NCI-H146 treated with DMSO at 0.1 percent for 48 hours (cell line): Measurements from ENCODE around the gene TRIM65.
A peak's percentile ranks its signal among the peaks of the same experiment; 100 is the strongest.
"Not testable (repeated sequence)": the region's sequence is repeated elsewhere in the genome, so short reads cannot be mapped to it uniquely, and the experiment has no call there.

Experiments used
- DNase-seq: peaks from one replicate; lab custom pipeline; 2025; ENCODE audit not compliant: unreplicated experiment; lab: John Stamatoyannopoulos, UW

Gene TRIM65

DNA sequence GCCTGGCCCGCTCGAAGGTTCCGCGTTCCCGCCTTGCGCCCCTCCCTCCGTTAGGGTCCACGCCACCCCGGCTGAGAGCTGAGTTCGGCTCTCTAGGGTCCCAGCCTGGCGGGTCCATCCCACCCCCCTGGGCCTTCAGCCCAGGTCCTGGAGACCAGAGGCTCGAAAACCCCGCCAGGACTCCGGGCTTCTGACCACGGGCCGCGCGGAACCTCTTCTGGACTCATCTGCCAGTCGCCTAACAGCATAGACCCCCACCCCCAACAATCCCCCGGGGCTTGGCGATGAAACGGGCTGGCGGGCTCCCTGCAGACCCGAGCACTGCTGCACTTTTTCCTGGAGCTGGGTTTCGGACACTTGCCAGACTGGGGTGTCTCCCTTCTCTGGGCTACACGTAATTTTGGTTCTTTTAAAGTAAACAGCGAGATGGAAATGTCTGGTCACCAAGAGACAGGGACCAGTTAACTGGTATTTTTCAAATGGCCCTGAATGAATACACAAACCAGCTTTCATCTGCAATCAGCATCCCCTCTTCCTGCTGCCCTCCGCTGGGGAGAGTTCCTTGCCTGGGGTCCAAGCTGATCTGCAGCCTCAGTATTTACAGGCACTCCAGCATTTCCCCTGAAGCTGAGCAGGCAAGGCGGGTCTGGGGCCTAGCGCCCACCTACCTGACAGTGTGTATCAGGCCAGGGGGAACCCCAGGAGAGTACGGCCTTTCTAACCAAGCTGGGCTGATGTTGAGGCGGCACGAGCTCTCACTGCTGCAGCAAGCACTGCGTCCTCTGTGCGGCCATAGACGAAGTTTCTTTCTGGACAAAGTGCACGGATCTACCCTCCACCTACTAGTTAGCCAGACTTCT, 639 bp upstream of the TRIM65 start:
- no peak for DNase-seq

DNA sequence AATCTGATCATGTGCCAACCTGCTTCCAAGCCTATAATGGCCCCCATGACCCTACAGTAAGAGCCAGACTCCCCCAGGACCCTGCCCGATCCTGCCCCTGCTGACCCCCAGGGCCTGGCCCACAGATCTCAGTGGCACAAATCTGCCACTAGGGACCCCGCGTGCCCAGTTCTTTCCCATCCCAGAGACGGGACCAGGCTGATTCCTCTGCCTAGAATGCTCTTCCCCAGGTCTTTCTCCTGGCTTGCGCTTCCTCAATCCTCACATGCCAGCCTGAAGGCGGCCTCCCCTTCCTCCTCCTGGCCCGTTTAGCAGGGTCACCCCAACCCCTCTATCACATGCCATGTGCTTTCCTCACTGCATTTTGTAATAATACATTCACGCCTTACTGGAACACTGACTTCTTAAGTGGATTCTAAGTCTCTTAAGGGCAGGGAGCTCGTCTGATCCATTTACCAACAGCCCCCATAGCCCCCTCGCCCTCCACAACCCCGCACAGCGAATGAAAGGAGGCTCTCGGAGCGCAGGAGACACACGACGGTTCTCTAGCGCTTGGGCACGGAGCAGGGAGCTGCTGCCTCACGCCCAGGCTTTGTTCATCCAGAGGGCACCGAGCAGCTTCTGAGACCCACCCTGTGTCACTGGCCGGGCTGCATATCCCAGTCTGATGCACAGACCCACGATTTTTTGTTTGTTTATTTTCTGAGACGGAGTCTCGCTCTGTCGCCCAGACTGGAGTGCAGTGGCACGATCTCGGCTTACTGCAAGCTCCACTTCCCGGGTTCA, 1.2 kb downstream of the TRIM65 start:
- no peak for DNase-seq

DNA sequence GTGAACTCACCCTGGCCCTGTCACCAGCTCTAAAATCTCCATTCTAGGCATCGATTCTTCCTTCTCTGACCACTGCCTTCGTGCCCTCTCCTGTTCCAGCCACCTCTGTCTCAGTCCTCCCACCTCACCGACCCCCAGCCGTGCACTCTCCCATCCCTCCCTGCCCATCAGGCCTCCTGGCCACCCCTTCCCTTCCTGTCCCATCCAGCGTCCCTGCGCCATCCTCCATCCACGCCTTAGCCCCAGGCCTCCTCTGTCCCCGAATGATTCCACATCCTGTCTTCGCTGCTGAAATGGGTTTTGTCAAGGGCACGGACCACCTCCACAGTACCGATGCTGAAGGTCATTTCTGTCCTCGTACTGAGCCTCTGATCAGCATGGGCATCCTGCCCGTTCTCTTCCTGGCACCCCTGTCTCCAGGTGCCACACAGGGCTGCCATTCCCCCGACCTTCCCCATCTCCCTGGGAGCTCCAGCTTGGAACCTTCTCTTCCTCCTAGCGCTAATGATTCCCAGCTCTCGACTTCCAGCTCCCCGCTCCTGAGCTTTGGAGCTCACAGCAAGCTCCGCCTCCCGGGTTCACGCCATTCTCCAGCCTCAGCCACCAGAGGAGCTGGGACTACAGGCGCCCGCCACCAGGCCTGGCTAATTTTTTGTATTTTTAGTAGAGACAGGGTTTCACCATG, 2.6 kb downstream of the TRIM65 start:
- no peak for DNase-seq

DNA sequence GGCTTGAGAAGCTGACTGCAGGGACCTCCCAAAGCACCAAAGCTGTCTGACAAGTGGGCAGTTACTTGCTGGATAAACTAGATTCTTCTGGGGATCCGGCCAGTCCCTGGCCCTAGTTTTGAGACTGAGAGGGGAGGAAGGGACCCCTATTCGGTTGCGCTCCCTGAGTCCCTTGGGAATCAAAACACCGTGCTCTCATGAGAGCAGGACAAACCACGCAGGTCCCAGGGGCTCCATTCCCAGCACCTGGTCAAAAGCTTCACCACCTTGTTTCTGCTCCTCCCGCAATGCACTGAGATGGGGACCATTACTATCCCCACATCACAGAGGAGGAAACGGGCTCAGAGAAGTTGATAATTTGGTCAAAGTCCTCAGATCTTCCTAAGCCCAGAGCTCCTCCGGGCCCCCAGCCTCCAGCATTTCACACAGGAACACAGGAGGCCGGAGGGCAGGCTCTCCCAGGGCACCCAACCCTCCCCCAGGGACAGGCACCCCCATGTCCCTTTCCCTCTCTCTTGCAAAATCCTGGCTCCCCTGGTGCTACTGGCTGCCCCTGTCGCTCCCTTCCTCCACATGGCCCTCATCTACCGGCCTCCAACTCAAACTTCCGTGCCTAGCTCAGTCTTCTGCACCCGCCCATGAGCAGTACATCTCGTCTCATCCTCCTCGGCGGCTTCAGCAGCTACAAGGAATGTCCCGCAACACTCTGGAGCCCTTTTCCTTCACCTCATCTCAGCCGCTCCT, 3.3 kb downstream of the TRIM65 start:
- no peak for DNase-seq

DNA sequence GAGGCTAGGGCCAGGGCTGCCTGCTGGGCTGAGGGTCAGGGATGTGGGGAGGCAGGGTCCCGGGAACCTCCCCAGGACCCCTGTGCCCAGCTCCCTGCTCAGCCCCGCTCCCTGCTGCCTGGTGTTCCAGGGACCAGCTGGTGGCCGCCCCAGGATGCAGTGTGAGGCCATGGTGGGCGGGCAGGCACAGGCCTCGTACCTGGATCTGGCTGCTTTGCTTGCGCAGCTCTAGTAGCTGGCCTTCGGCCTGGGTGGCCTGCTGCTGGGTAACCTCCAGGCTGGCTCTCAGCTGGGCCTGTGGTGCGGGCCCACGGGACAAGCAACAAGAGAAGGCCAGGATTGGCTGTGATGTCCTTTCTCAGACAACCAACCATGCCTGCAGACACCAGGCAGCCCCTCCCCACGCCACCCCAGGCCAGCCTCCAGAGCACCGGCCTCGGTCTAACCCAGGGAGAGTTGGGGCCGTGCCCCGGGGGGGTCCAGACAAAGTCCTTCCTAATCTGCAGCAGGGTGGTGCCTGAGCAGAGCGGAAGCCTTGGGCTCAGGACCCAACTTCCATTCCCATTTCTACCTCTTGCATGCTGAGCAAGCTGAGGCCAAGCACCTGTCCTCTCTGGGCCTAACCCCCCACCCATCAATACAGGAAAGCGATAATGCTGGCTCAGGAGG, 4.1 kb downstream of the TRIM65 start:
- DNase-seq, result no peak

DNA sequence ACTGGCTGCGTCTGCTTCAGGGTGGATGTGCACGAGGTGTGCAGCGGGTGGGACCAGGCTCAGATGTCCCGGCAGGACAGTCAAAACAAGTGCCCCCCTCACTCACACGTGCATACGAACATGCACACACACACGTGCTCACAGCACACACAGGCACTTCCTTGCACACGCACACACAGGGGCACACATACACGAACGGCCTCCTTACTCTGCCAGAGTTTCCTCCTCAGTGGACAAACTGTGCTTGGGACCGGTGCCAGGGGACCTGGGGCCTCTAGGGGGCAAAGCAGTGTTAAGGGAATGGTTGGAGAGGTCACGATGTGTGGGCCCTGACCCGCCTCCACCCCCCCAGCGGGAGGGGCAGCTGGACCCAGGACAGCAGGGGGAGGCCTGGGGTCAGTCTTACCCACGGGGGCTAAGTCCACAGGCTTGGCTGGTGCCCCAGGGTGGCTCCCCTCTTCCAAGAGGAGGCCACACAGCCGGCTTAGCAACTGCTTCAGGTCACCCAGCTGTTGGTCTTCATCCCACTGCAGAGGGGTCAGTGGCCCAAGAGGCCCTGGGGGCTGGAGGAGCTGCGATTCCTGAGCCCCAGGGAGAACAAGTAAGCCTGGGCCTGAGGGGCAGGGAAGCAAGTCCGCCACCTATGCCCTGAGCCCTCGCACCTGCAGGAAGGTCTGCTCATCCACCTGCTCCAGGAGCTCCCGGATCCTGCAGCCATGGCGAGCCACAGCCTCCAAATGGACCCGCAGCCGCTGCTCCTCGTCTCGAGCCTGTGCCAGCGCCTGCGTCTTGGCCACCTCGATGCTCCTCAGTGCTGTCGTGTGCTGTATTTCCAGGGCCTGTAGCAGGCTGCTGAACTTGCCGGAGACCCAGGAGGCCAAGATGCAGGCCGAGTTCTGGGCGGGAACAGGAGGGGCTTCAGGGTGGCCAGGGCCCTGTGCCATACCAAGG, 4.9 kb downstream of the TRIM65 start:
- no peak for DNase-seq

DNA sequence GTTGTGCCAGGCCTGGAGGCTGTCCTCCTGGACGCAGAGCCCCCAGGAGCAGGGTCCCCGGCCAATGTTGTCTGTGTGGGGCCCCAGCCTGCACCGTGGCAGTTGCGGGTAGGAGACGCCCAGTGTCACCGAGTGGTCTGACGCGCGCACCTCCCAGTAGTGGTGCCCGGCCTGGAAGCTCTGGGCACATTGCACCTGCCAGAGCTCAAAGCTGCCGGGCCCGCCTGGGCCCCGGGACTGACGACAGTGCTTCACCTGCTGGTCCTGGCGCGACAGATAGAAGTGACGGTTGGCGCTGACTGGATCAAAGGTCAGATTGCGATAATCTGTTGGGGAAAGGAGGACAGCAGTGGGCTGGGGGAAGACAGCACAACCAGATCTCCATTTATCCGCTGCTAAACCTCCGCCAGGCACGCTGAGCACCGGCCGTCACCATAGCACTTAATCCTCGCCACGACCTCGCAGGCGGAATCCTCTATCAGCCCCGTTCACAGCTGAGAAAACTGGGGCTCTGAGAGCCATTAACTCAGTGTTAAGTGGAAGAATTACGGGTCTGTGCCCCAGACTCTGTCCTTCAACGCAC, 5.6 kb downstream of the TRIM65 start:
- no peak for DNase-seq

DNA sequence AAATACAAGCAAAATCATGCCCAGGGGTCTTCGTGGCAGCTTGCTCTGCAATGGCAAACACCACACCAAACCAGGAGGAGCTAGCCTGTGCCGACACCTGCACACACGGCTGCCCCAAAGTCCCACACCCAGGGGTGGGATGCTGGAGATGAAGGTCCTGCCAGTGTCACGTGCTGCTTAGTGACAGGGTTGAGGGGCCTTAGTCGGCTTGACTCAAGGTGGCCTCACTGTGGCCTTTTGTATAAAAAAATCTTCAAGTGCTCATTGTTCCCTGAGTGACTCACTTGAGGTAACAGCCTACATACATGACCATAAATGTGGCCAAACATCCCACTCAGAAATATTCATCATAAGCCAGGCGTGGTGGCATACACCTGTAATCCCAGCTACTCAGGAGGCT, 7.3 kb downstream of the TRIM65 start:
- DNase-seq, result no peak

DNA sequence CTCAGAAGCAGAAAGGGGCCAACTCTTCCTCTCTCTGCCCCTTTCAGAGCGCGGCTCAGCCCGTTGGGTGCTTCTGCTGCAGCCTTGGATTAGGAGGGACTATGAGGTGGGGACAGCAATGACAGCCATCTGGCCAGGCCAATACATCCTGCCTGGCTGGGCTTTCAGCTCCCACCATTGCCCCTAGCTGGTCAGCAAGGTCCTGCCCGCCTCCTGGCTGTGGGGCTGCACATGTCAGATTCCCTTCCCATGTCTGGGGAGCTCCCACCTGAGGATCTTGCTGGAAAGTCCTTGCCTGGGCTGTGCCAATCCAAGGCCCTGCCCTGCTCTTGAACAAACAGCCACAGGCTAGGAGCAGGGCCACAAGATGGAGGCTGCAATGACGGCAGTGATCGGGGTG, 8.3 kb downstream of the TRIM65 start:
- no peak for DNase-seq

DNA sequence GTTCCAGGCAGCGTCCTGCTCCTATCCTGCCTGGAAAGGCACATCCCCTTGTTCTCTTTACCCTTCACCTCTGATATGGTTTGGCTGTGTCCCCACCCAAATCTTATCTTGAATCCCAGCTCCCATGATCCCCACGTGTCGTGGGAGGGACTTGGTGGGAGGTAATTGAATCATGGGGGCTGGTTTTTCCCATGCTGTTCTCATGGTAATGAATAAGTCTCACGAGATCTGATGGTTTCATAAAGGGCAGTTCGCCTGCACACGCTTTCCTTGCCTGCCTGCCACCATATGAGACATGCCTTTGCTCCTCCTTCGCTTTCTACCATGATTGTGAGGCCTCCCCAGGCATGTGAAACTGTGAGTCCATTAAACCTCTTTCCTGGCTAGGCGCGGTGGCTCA, 10.9 kb downstream of the TRIM65 start:
- not testable (repeated sequence) for DNase-seq

DNA sequence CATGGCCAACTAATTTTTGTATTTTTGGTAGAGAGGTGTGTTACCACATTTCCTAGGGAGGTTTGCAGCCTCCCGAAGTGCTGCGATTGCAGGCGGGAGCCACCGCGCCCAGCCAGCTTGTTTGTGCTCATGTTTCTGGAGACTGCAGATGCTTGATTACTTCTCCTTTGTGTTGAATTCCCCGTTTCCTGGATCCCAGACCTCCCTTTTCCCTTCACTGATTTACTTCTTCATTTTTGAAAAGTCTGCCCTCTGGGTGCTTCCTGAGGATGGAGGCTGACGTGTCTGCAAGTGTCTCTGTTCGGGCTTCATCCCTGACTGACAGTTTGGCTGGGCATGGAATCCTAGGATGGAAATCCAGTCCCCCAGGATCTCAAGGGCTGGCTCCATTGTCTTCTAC, 11.3 kb downstream of the TRIM65 start:
- no peak for DNase-seq

DNA sequence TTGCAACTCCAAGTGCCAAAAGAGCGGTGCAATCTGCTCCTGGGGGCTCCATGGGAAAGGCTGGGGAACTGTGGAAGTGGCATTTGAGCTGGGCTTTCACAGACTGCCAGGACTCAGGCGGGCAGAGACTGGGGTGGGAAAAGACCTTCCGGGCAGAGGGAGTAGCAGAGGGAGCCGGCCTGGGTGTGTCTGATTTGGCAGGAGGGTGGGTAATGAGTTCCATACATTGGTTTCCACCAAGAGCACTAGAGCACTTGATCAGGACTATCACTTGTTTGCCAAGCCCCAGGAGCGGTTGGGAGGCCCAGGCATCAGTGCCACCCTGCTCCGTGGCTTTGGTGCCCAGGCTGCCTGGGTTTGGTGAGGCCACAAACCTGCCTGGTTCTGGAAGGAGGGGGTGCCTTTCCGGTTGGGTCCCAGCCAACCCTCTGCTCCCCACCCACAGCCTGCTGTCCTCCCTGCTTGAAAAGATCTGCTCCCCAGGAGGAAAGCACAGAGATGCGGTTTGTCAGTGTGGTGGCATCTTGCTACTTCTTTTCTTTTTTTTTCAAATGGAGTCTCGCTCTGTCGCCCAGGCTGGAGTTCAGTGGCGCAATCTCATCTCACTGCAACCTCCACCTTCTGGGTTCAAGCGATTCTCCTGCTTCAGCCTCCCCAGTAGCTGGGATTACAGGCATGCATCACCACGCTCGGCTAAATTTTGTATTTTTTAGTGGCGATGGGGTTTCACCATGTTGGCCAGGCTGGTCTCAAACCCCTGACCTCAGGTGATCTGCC, 14.9 kb downstream of the TRIM65 start:
- DNase-seq, result no peak

DNA sequence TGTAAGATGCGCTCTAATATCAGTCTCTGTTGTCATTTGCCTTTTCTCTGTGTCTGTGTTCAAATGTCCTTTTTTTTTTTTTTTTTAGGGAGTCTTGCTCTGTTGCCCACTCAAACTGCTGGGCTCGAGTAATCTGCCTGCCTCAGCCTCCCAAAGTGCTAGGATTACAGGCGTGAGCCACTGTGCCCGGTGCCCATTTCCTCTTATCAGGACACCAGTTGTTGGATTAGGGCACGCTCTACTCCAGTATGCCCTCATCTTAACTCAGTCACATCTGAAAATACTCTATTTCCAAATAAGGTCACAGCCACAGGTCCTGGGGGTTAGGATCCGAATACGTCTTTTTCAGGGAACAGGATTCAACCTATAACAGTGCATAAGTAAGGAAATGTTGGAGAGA, 16.5 kb downstream of the TRIM65 start:
- DNase-seq, result no peak

DNA sequence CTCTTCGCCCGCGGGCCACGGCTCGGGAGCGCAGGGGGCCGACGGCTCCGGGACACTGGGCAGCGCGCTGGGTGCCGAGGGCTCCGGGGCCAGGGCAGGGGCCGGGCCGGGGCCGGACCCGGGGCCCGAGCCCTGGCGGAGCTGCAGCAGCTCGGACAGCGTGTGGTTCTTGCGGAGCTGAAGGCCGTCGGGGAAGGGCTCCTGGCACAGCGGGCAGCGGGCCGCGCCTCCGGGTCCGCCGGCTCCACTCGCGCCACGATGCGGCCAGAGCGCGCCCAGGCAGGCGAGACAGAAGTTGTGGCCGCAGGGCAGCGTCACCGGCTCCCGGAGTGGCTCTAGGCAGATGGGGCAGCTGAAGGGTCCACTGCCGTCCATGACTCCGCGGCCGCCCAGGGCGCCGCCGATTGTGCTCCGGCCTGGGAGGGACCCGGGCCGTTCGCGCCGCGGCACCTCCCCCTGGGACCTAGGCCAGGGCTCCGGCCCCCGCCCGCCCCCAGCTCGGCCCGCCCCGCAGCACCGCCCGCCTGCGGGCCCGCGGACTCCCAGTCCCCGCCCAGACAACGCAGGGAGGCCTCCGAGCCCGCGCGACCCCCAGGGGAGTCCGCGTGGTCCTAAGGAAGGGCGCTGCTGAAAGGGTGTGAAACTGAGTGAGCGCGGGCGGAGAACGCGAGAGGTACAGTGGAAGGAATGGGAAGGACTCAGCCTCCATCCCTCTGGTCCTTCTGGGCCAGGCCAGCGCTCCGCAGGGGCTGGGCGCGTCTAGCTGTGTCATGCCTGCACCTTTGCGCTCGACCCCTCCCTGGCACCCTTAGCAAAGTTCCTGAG, 18.4 kb downstream of the TRIM65 start, which contains the start of gene TRIM47:
Gene TRIM47 (minus strand): TSS at position 408 of the 825 bp plus-strand sequence. CDS start 33 bp downstream, at position 375.
- DNase-seq, result peak; percentile 4

DNA sequence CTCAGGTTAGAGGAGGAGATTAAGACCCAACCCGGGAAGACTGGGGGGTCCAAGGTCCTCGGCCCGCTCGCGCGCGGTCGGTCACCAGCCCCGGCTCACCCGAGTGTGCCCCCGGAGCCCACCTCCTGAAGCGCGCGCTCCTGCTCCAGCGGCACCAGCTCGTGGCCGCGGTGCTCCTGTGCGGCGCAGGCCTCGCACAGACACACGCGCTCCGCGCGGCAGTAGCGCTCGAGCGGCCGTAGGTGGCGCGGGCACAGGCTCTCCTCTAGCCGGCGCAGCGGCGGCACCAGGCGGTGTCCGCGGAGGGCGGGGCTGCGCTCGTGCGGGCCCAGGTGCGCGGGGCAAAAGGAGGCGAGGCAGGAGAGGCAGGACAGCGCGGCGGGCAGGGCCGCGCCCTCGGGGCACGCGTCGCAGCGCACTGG, 19.0 kb downstream of the TRIM65 start:
- DNase-seq, result peak; percentile 37

DNA sequence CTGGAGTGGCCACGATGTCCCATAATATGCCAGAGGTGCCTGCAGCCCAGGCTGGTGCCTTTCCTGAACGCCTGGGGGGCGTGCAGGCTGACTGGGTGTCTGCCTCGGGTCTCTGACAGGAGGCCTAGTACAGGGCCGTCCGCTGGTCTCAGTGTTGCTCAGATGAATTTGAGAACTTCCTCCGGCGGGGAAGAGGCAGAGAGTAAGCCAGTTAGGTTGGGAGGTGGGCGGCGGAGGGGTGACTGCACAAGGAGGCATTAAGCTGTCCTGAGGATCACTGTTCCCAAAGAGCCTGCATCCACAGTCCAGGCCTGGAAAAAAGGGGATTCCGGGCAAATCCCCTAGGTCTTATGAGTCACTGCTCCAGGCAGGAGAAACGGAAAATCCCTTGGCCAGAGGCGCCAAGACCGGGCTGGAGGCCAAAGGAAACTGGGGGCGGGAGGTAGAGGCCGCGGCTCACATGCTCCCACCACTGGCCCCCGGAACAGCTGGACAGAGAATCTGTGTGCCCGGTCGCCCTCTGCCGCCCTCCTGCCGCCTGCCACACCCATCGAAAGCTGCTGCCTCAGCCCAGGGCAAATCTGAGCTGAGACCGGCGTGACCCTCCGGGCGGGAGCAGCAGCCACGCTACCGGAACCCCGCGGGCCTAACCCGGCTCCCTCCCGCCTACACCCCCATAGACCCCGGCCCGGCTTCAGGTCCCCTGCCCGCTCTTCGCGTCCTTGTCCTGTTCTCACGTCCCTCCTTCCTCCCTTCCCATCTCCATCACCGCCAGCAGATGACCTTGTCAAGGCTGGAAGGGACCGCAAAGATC, 19.6 kb downstream of the TRIM65 start:
- no peak for DNase-seq
